CD14-positive monocyte (primary cell): ENCODE results near the gene SIGLEC12. TPM values are rescaled to one million over a fixed set of nuclear protein-coding genes. Genes with fewer than 3 reads are reported as not detected.

Experiments used
- DNase-seq, 3 donors: peaks; one replicate each; pipeline ENCODE4 v3.0.0-alpha.2; 2011 to 2022
- H2AFZ ChIP-seq: 2 replicates; pipeline ENCODE4 v1.6.0; 2012; ENCODE audit warnings: mild to moderate bottlenecking, low read depth, low read length, inconsistent platforms; ENCODE audit not compliant: insufficient read depth, poor library complexity, severe bottlenecking
- H3K27ac ChIP-seq, 2 donors: 1 replicate in 1 of 2; 2 replicates in 1 of 2; pipeline ENCODE4 v1.5.1; 2012 to 2013; ENCODE audit warnings: low read length in 2 of 2, control low read depth in 1 of 2, inconsistent platforms in 1 of 2, low read depth in 1 of 2, mild to moderate bottlenecking in 1 of 2
- H3K27me3 ChIP-seq, 2 donors: one replicate each; pipeline versions ENCODE4 v1.6.0 to v1.6.1; 2011 to 2013; ENCODE audit warnings: low read length in 2 of 2; ENCODE audit not compliant: control insufficient read depth in 2 of 2, insufficient read depth in 2 of 2
- H3K36me3 ChIP-seq, 2 donors: replicated peaks in 1 of 2; 1 replicate in 1 of 2; 2 replicates in 1 of 2; pipeline versions ENCODE4 v1.5.1 to v1.6.1; 2012 to 2013; ENCODE audit warnings: low read length in 2 of 2, control low read depth in 1 of 2, inconsistent platforms in 1 of 2, mild to moderate bottlenecking in 1 of 2; ENCODE audit not compliant: insufficient read depth in 2 of 2, control insufficient read depth in 1 of 2
- H3K4me1 ChIP-seq, 2 donors: 1 replicate in 1 of 2; 2 replicates in 1 of 2; pipeline versions ENCODE4 v1.5.1 to v1.6.1; 2012 to 2013; ENCODE audit warnings: low read length in 2 of 2, control low read depth in 1 of 2, inconsistent platforms in 1 of 2, mild to moderate bottlenecking in 1 of 2, moderate library complexity in 1 of 2; ENCODE audit not compliant: insufficient read depth in 2 of 2, control insufficient read depth in 1 of 2
- H3K4me2 ChIP-seq: replicated peaks from 2 replicates; pipeline ENCODE3; 2012; ENCODE audit warnings: low read length, moderate library complexity, mild to moderate bottlenecking; ENCODE audit not compliant: poor library complexity, severe bottlenecking; ENCODE audit errors: extremely low read depth
- H3K4me3 ChIP-seq, 3 experiments: fragments of 200-600 bp in 1 of 3; sonication (generic) in 1 of 3; replicated peaks in 1 of 3; 1 replicate in 2 of 3; 2 replicates in 1 of 3; pipeline ENCODE4 v1.5.1; 2011 to 2013; ENCODE audit warnings: low read length in 3 of 3, mild to moderate bottlenecking in 3 of 3, control low read depth in 2 of 3, low read depth in 2 of 3, inconsistent platforms in 1 of 3, moderate library complexity in 1 of 3
- H3K79me2 ChIP-seq: 2 replicates; pipeline ENCODE4 v1.6.0; 2012; ENCODE audit warnings: mild to moderate bottlenecking, control low read depth, inconsistent platforms, low read length, moderate library complexity; ENCODE audit not compliant: insufficient read depth
- H3K9ac ChIP-seq: 2 replicates; pipeline ENCODE4 v1.6.0; 2017; ENCODE audit warnings: low read length, mild to moderate bottlenecking; ENCODE audit not compliant: insufficient read depth, poor library complexity, severe bottlenecking
- H3K9me3 ChIP-seq, 2 donors: replicated peaks in 1 of 2; 1 replicate in 1 of 2; 2 replicates in 1 of 2; pipeline versions ENCODE4 v1.5.1 to v1.6.1; 2012 to 2013; ENCODE audit warnings: low read length in 2 of 2, control low read depth in 1 of 2; ENCODE audit not compliant: control insufficient read depth in 1 of 2, insufficient read depth in 1 of 2
- H4K20me1 ChIP-seq: 2 replicates; pipeline ENCODE4 v1.6.0; 2012; ENCODE audit warnings: mild to moderate bottlenecking, low read length, control low read depth, moderate library complexity; ENCODE audit not compliant: insufficient read depth
- H3K27ac Mint-ChIP-seq, 7 donors: one replicate each; pipeline ENCODE4 v1.8.0; 2020; ENCODE audit warnings: mild to moderate bottlenecking in 7 of 7, mixed read lengths in 7 of 7, moderate library complexity in 6 of 7, inconsistent platforms in 2 of 7
- H3K27me3 Mint-ChIP-seq, 3 donors: one replicate each; pipeline ENCODE4 v1.8.0; 2021 to 2022; ENCODE audit warnings: low read depth in 3 of 3, mild to moderate bottlenecking in 3 of 3, mixed read lengths in 3 of 3, moderate library complexity in 3 of 3, inconsistent platforms in 1 of 3
- H3K36me3 Mint-ChIP-seq, 2 donors: one replicate each; pipeline ENCODE4 v1.8.0; 2020; ENCODE audit warnings: mixed read lengths in 2 of 2, inconsistent platforms in 1 of 2, mild to moderate bottlenecking in 1 of 2
- H3K4me1 Mint-ChIP-seq: one replicate; pipeline ENCODE4 v1.8.0; 2020; ENCODE audit warnings: mild to moderate bottlenecking, mixed read lengths
- H3K4me3 Mint-ChIP-seq, 2 donors: one replicate each; pipeline ENCODE4 v1.8.0; 2020; ENCODE audit warnings: mild to moderate bottlenecking in 2 of 2, mixed read lengths in 2 of 2, moderate library complexity in 1 of 2
- H3K9me3 Mint-ChIP-seq, 7 donors: one replicate each; pipeline ENCODE4 v1.8.0; 2020 to 2022; ENCODE audit warnings: mixed read lengths in 7 of 7, mild to moderate bottlenecking in 6 of 7, moderate library complexity in 6 of 7, inconsistent platforms in 2 of 7
- CTCF ChIP-seq: fragments of 200-600 bp; IDR thresholded peaks from one replicate; pipeline ENCODE4 v1.8.0; 2022; ENCODE audit warnings: antibody characterized with exemption, mild to moderate bottlenecking
- WGBS: methylation state at CpG from one replicate; pipeline ENCODE4 v1.1.5; 2013; ENCODE audit warnings: missing lambda C conversion rate; ENCODE audit not compliant: insufficient coverage; 5-methylcytosine and 5-hydroxymethylcytosine counted together
- intact Hi-C, 2 donors: fragments of 100-400 bp; cut with micrococcal nuclease; formaldehyde crosslinking; loops; one replicate each; pipeline versions ENCODE4 v1.15.0 to v1.15.1; 2023
- polyA plus RNA-seq, 3 donors: library from polyadenylated mRNA; depleted of rRNA in 1 of 3; unstranded in 2 of 3; stranded (reverse) in 1 of 3; fragments of 300-500 nt in 2 of 3; fragments of >200 nt in 1 of 3; fragmentation: Illumina TruSeq in 2 of 3; gene quantifications; 1 replicate in 2 of 3; 2 replicates in 1 of 3; pipeline ENCODE4 v1.2.3, GENCODE V29; 2012 to 2021

SIGLEC12 gene
- polyA plus RNA-seq, 3 donors: 0.24 to 1.8 (median 1.3) TPM

DNA sequence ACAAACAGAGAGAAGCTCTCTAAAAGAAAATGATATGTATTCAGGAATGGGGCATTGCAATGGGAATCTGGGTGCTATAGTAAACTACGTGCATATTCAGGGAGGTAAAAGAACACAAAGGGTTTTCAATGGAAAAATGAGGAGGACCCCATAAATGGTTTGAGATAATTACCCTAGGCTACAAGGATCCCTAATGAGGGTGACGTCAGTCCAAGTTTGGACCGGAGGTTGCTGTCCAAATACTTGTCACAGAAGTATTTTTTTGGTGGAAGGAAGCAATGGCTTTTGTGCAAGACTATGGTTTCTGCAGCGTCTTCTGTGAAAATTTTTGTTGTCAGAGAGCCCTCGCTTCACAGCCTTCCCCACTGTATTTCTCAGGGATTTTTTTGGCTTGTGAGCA is 24.3 kb downstream of the SIGLEC12 start:
- Mint-ChIP-seq H3K27me3 (peaks cover 25 to 42% (median 26%) of the 10 kb centered on the region in 3 donors), H3K27ac (no peak overlapping the region)
- no peak overlapping the region for H3K4me3 ChIP-seq

GRCh38 chr19:51476164-51476563 is 25.4 kb downstream of the SIGLEC12 start:
- Mint-ChIP-seq H3K36me3 (peaks cover 0 to 3% of the 10 kb centered on the region in 2 donors), H3K27me3 (peaks cover 21 to 39% (median 26%) of the 10 kb centered on the region in 3 donors), H3K4me1 (peaks cover 2% of the 10 kb centered on the region), H3K9me3 (peaks cover 3 to 5% (median 4%) of the 10 kb centered on the region in 7 donors), H3K4me3 (no peak overlapping the region), H3K27ac (no peak overlapping the region)
- no peak overlapping the region for H3K4me3 ChIP-seq
- TF ChIP-seq CTCF: no peak
- H3K36me3 ChIP-seq: no peaks in the 10 kb centered on the region
- H4K20me1 ChIP-seq: no peaks in the 10 kb centered on the region
- no peak for DNase-seq
- peaks cover 0 to 7% of the 10 kb centered on the region in 2 donors for H3K27me3 ChIP-seq
- no peak overlapping the region for H3K27ac ChIP-seq
- no peaks in the 10 kb centered on the region for H3K79me2 ChIP-seq
- no peak overlapping the region for H3K9ac ChIP-seq
- no CpG with 5 or more reads among the region's 3 CpGs for WGBS
- H2AFZ ChIP-seq: no peak overlapping the region
- intact Hi-C loops: no loop called here
- H3K4me1 ChIP-seq: peaks cover 0 to under 1% of the 10 kb centered on the region in 2 donors
- no peak overlapping the region for H3K4me2 ChIP-seq
- H3K9me3 ChIP-seq: peaks cover 0 to 2% of the 10 kb centered on the region in 2 donors

More for the DNA sequence above, 24.3 kb downstream of the SIGLEC12 start:
- Histone ChIP-seq H3K27ac (no peak overlapping the region), H3K4me2 (no peak overlapping the region), H2AFZ (no peak overlapping the region), H3K4me1 (no peaks in the 10 kb centered on the region), H4K20me1 (no peaks in the 10 kb centered on the region), H3K79me2 (no peaks in the 10 kb centered on the region), H3K9ac (no peak overlapping the region), H3K27me3 (peaks cover 0 to 9% of the 10 kb centered on the region in 2 donors), H3K36me3 (no peaks in the 10 kb centered on the region), H3K9me3 (peaks cover 0 to 2% of the 10 kb centered on the region in 2 donors)
- no peak overlapping the region for H3K4me3 Mint-ChIP-seq
- no peak for TF ChIP-seq CTCF
- no peak for DNase-seq
- peaks cover 3 to 5% (median 4%) of the 10 kb centered on the region in 7 donors for H3K9me3 Mint-ChIP-seq
- intact Hi-C loops: no loop called here
- peaks cover 0 to 3% of the 10 kb centered on the region in 2 donors for H3K36me3 Mint-ChIP-seq
- peaks cover 2% of the 10 kb centered on the region for H3K4me1 Mint-ChIP-seq
- 81% methylated on average over 3 of the region's 5 CpGs for WGBS
